T-helper 2 cell (primary cell): ENCODE measurements around the gene PLXNB1.

Experiments used
- DNase-seq, 5 experiments: peaks; one replicate each; pipeline versions ENCODE4 v3.0.0 to v3.0.0-alpha.2; 2012 to 2022

PLXNB1 gene

GRCh38 chr3:48356419-48356818 is 73.5 kb downstream of the PLXNB1 start:
- DNase-seq: no peak

GRCh38 chr3:48353987-48354386 is 75.9 kb downstream of the PLXNB1 start:
- DNase-seq: no peak
